NT2/D1 (cell line): Measurements from ENCODE around the gene MRPL58.

ENCODE experiments used
- SUZ12 ChIP-seq: IDR thresholded peaks from 2 replicates; pipeline ENCODE4 v1.6.1; 2011; ENCODE audit not compliant: insufficient read length, insufficient read depth; ENCODE audit errors: extremely low read depth
- YY1 ChIP-seq: IDR thresholded peaks from 2 replicates; pipeline ENCODE4 v1.6.1; 2011; ENCODE audit not compliant: insufficient read length, insufficient read depth
- ZNF274 ChIP-seq: IDR thresholded peaks from 2 replicates; pipeline ENCODE4 v1.6.1; 2011; ENCODE audit warnings: mild to moderate bottlenecking, low read depth, low read length

DNA sequence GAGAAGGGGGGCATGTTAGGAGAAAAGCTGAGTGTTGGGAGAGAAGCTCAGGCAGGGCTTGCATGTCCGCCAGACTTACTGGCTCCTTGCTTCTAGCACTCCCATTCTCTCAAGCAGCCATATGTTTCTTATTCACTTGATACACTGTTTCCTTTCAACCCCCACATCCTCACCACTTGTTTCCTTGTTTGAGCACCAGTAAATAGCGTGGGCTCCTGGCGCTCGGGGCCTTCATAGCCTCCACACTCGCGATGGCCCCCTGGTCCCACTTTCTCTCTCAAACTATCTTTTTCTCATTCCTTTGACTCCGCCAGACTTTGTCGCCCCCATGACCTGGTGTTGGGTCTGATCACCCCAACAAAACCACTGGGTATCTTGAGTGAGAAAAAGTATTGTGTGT, 17.7 kb downstream of the MRPL58 start:
- TF ChIP-seq SUZ12 = no peak
- no peak for TF ChIP-seq YY1
- no peak for TF ChIP-seq ZNF274
